Activated CD4-positive, alpha-beta T cell treated with anti-CD3 and anti-CD28 coated beads for 36 hours (primary cell): Measurements from ENCODE around the gene FNTB. TPM values are rescaled to one million over a fixed set of nuclear protein-coding genes. Genes with fewer than 3 reads are reported as not detected.

ENCODE experiments used
- ATAC-seq: fragments of 200-7000 bp; cut with Tn5 transposase; one replicate; pipeline ENCODE4 v1.10.0; 2021; ENCODE audit warnings: mild to moderate bottlenecking, moderate library complexity
- CTCF ChIA-PET: fragments of 350-600 bp; sonication (Branson Sonifier 250); formaldehyde crosslinking; loops from one replicate; lab custom pipeline; 2021; ENCODE audit warnings: antibody characterized with exemption; lab: Charles Lee
- POLR2A ChIA-PET: fragments of 350-600 bp; sonication (Branson Sonifier 250); formaldehyde crosslinking; loops from one replicate; lab custom pipeline; 2021; ENCODE audit warnings: antibody characterized with exemption, inconsistent platforms; lab: Charles Lee
- DNase-seq: peaks from one replicate; pipeline ENCODE4 v3.0.0-alpha.2; 2020
- H3K27ac Mint-ChIP-seq: one replicate; pipeline ENCODE4 v1.8.0; 2021; ENCODE audit warnings: mixed read lengths
- H3K27me3 Mint-ChIP-seq: one replicate; pipeline ENCODE4 v1.8.0; 2021; ENCODE audit warnings: mixed read lengths
- H3K36me3 Mint-ChIP-seq: one replicate; pipeline ENCODE4 v1.8.0; 2021; ENCODE audit warnings: low read depth, mixed read lengths
- H3K4me1 Mint-ChIP-seq: one replicate; pipeline ENCODE4 v1.8.0; 2021; ENCODE audit warnings: mixed read lengths
- H3K4me3 Mint-ChIP-seq: one replicate; pipeline ENCODE4 v1.8.0; 2021; ENCODE audit warnings: mild to moderate bottlenecking, moderate library complexity, mixed read lengths
- H3K9me3 Mint-ChIP-seq: one replicate; pipeline ENCODE4 v1.8.0; 2021; ENCODE audit warnings: low read depth, mixed read lengths
- intact Hi-C, 2 experiments: fragments of 100-400 bp; cut with DNase I in 1 of 2; cut with micrococcal nuclease in 1 of 2; formaldehyde crosslinking; loops; one replicate each; pipeline versions ENCODE4 v1.14.2 to v1.15.1; 2022 to 2024; cut with DNase I, micrococcal nuclease
- total RNA-seq, 2 experiments: library from RNA; stranded (reverse); gene quantifications; one replicate each; pipeline ENCODE4 v1.2.3, GENCODE V29; 2021

Gene FNTB
- total RNA-seq, 2 experiments from 2014 or later: 18.2 to 24.9 TPM

- Mint-ChIP-seq H3K27me3 (no peaks in the 10 kb centered on the region), H3K27ac (no peak overlapping the region), H3K4me3 (no peak overlapping the region), H3K36me3 (peaks cover 16% of the 10 kb centered on the region), H3K9me3 (no peaks in the 10 kb centered on the region), H3K4me1 (peaks cover 30% of the 10 kb centered on the region)
- CTCF ChIA-PET: interaction anchor here (0.7 kb wide), 1 partner anchor 123 kb away, joined by 3 read pairs; no protein-coding TSS in a partner anchor
- POLR2A ChIA-PET: no interaction called here
- DNase-seq (no peak), ATAC-seq (no peak)
- intact Hi-C loops: no loop called here
These were observed 41.1 kb upstream of the FNTB start for GRCh38 chr14:64945431-64946178.

- Mint-ChIP-seq H3K27me3 (no peaks in the 10 kb centered on the region), H3K4me1 (peaks cover 26% of the 10 kb centered on the region), H3K36me3 (peaks cover 20% of the 10 kb centered on the region), H3K9me3 (no peaks in the 10 kb centered on the region), H3K4me3 (no peak overlapping the region), H3K27ac (no peak overlapping the region)
- ChIA-PET POLR2A (interaction anchor here (0.6 kb wide), 1 partner anchor 69 kb away, joined by 5 read pairs; no protein-coding TSS in a partner anchor), CTCF (interaction anchor here (0.6 to 0.8 kb wide), 2 partner anchors 65 to 166 kb away, joined by 3 read pairs; no protein-coding TSS in a partner anchor)
- intact Hi-C loops: no loop called here
- ATAC-seq (no peak), DNase-seq (no peak)
These were observed 40.2 kb upstream of the FNTB start for GRCh38 chr14:64946310-64947045.

GRCh38 chr14:64947710-64948611 is 38.7 kb upstream of the FNTB start:
- Mint-ChIP-seq H3K9me3 (no peaks in the 10 kb centered on the region), H3K4me3 (no peak overlapping the region), H3K27ac (no peak overlapping the region), H3K4me1 (peaks cover 26% of the 10 kb centered on the region), H3K36me3 (peaks cover 18% of the 10 kb centered on the region), H3K27me3 (no peaks in the 10 kb centered on the region)
- POLR2A ChIA-PET: no interaction called here
- ATAC-seq (no peak), DNase-seq (no peak)
- CTCF ChIA-PET: no interaction called here
- intact Hi-C loops: no loop called here

- no peak overlapping the region for H3K4me3 Mint-ChIP-seq
- DNase-seq (no peak), ATAC-seq (no peak)
- intact Hi-C loops: no loop called here
- H3K27me3 Mint-ChIP-seq: no peaks in the 10 kb centered on the region
- no peaks in the 10 kb centered on the region for H3K9me3 Mint-ChIP-seq
- peaks cover 20% of the 10 kb centered on the region for H3K4me1 Mint-ChIP-seq
- peaks cover 18% of the 10 kb centered on the region for H3K36me3 Mint-ChIP-seq
- H3K27ac Mint-ChIP-seq: no peak overlapping the region
- ChIA-PET POLR2A (no interaction called here), CTCF (interaction anchor here (1.5 kb wide), 1 partner anchor 57 kb away, joined by 4 read pairs; no protein-coding TSS in a partner anchor)
These were observed 38.0 kb upstream of the FNTB start for GRCh38 chr14:64948612-64949210.

- DNase-seq (no peak), ATAC-seq (no peak)
- intact Hi-C loops: no loop called here
- Mint-ChIP-seq H3K4me3 (no peak overlapping the region), H3K4me1 (peaks cover 12% of the 10 kb centered on the region), H3K27ac (no peak overlapping the region), H3K9me3 (no peaks in the 10 kb centered on the region), H3K36me3 (peaks cover 18% of the 10 kb centered on the region), H3K27me3 (no peaks in the 10 kb centered on the region)
- CTCF ChIA-PET: interaction anchor here (1.0 kb wide), 1 partner anchor 31 kb away, joined by 5 read pairs; no protein-coding TSS in a partner anchor
- POLR2A ChIA-PET: no interaction called here
These were observed 35.8 kb upstream of the FNTB start for GRCh38 chr14:64950889-64951288.

GRCh38 chr14:64951291-64951690 is 35.4 kb upstream of the FNTB start:
- no peaks in the 10 kb centered on the region for H3K27me3 Mint-ChIP-seq
- ChIA-PET POLR2A (no interaction called here), CTCF (interaction anchor here (0.7 kb wide), 1 partner anchor 11 kb away, joined by 3 read pairs; no protein-coding TSS in a partner anchor)
- ATAC-seq (no peak), DNase-seq (no peak)
- no peaks in the 10 kb centered on the region for H3K9me3 Mint-ChIP-seq
- H3K4me3 Mint-ChIP-seq: no peak overlapping the region
- H3K36me3 Mint-ChIP-seq: peaks cover 18% of the 10 kb centered on the region
- H3K4me1 Mint-ChIP-seq: peaks cover 12% of the 10 kb centered on the region
- intact Hi-C loops: no loop called here
- H3K27ac Mint-ChIP-seq: no peak overlapping the region

- no peaks in the 10 kb centered on the region for H3K9me3 Mint-ChIP-seq
- intact Hi-C loops: no loop called here
- CTCF ChIA-PET: interaction anchor here (0.7 to 1.2 kb wide), 2 partner anchors 11 to 28 kb away, joined by 3 read pairs; no protein-coding TSS in a partner anchor
- H3K4me1 Mint-ChIP-seq: peaks cover 7% of the 10 kb centered on the region
- no peak for ATAC-seq
- H3K36me3 Mint-ChIP-seq: peaks cover 15% of the 10 kb centered on the region
- no peaks in the 10 kb centered on the region for H3K27me3 Mint-ChIP-seq
- H3K27ac Mint-ChIP-seq: no peak overlapping the region
- POLR2A ChIA-PET: no interaction called here
- H3K4me3 Mint-ChIP-seq: no peak overlapping the region
- no peak for DNase-seq
These were observed 35.0 kb upstream of the FNTB start for GRCh38 chr14:64951724-64952123.

- Mint-ChIP-seq H3K4me3 (no peak overlapping the region), H3K9me3 (no peaks in the 10 kb centered on the region), H3K4me1 (peaks cover 3% of the 10 kb centered on the region), H3K36me3 (peaks cover 13% of the 10 kb centered on the region), H3K27me3 (no peaks in the 10 kb centered on the region), H3K27ac (peak overlapping the region; percentile 3)
- intact Hi-C loops: no loop called here
- CTCF ChIA-PET: interaction anchor here (1.1 to 1.2 kb wide), 2 partner anchors 15 to 29 kb away, joined by 3 to 4 read pairs; no protein-coding TSS in a partner anchor
- no peak for DNase-seq
- peak; percentile 69 for ATAC-seq
- POLR2A ChIA-PET: no interaction called here
These were observed 33.9 kb upstream of the FNTB start for GRCh38 chr14:64952598-64953309.

- no peak for ATAC-seq
- ChIA-PET POLR2A (no interaction called here), CTCF (interaction anchor here (0.7 to 1.1 kb wide), 2 partner anchors 16 to 29 kb away, joined by 3 to 4 read pairs; no protein-coding TSS in a partner anchor)
- Mint-ChIP-seq H3K36me3 (peaks cover 13% of the 10 kb centered on the region), H3K4me3 (no peak overlapping the region), H3K9me3 (no peaks in the 10 kb centered on the region), H3K27ac (no peak overlapping the region), H3K4me1 (peaks cover 3% of the 10 kb centered on the region), H3K27me3 (no peaks in the 10 kb centered on the region)
- intact Hi-C loops: no loop called here
- DNase-seq: no peak
These were observed 33.4 kb upstream of the FNTB start for GRCh38 chr14:64953310-64953654.

- Mint-ChIP-seq H3K4me1 (peaks cover 3% of the 10 kb centered on the region), H3K27me3 (no peaks in the 10 kb centered on the region), H3K9me3 (no peaks in the 10 kb centered on the region), H3K4me3 (no peak overlapping the region), H3K36me3 (peaks cover 12% of the 10 kb centered on the region), H3K27ac (no peak overlapping the region)
- ATAC-seq (no peak), DNase-seq (no peak)
- CTCF ChIA-PET: interaction anchor here (0.7 to 1.1 kb wide), 2 partner anchors 16 to 30 kb away, joined by 3 to 4 read pairs; no protein-coding TSS in a partner anchor
- intact Hi-C loops: no loop called here
- POLR2A ChIA-PET: no interaction called here
These were observed 33.0 kb upstream of the FNTB start for GRCh38 chr14:64953661-64954060.
